PC-3 (cell line): ENCODE data around the gene DENND1B. TPM values are rescaled to one million over a fixed set of nuclear protein-coding genes. Genes with fewer than 3 reads are reported as not detected.

Source experiments
- ATAC-seq: fragments of 200-7000 bp; cut with Tn5 transposase; 2 replicates; pipeline ENCODE4 v1.9.1; 2020; ENCODE audit warnings: mild to moderate bottlenecking, moderate library complexity
- BruUV-seq: library from RNA; stranded (reverse); fragments of 400-500 nt; replicated peaks from 2 replicates; lab custom pipeline; 2021; lab: Mats Ljungman, UMichigan
- CTCF ChIA-PET: fragments of 300-600 bp; sonication (Branson Sonifier 250); formaldehyde crosslinking; loops from one replicate; lab custom pipeline; 2022; ENCODE audit warnings: antibody characterized with exemption; lab: Charles Lee
- POLR2A ChIA-PET: fragments of 300-600 bp; sonication (Branson Sonifier 250); formaldehyde crosslinking; loops from one replicate; lab custom pipeline; 2022; ENCODE audit warnings: antibody characterized with exemption; ENCODE audit not compliant: unreplicated experiment; lab: Charles Lee
- DNase-seq: peaks from one replicate; pipeline ENCODE4 v3.0.0-alpha.2; 2015
- H2AFZ ChIP-seq: fragments of 300-600 bp; sonication (generic); 2 replicates; pipeline ENCODE4 v1.6.0; 2016; ENCODE audit warnings: antibody characterized with exemption, low read length
- H3F3A ChIP-seq: fragments of 300-600 bp; sonication (generic); one replicate; pipeline ENCODE4 v1.6.0; 2017; ENCODE audit warnings: antibody characterized with exemption, low read length, control low read depth, mild to moderate bottlenecking; ENCODE audit not compliant: unreplicated experiment
- H3K27ac ChIP-seq: fragments of 300-600 bp; sonication (generic); 2 replicates; pipeline ENCODE4 v1.5.1; 2016; ENCODE audit warnings: mild to moderate bottlenecking, low read length
- H3K27me3 ChIP-seq: fragments of 300-600 bp; sonication (generic); 2 replicates; pipeline ENCODE4 v1.6.1; 2016; ENCODE audit warnings: low read length, mixed read lengths
- H3K36me3 ChIP-seq: fragments of 300-600 bp; sonication (generic); 2 replicates; pipeline ENCODE4 v1.6.1; 2016; ENCODE audit warnings: low read depth, mixed run types, low read length, mixed read lengths
- H3K4me1 ChIP-seq: fragments of 300-600 bp; sonication (generic); 2 replicates; pipeline ENCODE4 v1.5.1; 2016; ENCODE audit warnings: low read length; ENCODE audit not compliant: insufficient read depth
- H3K4me2 ChIP-seq: fragments of 300-600 bp; sonication (generic); 2 replicates; pipeline ENCODE4 v1.6.0; 2016; ENCODE audit warnings: low read length
- H3K4me3 ChIP-seq: fragments of 300-600 bp; sonication (generic); 2 replicates; pipeline ENCODE4 v1.5.1; 2016; ENCODE audit warnings: mild to moderate bottlenecking, low read length, mixed read lengths
- H3K79me2 ChIP-seq: fragments of 300-600 bp; sonication (generic); 2 replicates; pipeline ENCODE4 v1.6.1; 2017; ENCODE audit warnings: low read length, mixed read lengths
- H3K9ac ChIP-seq: fragments of 300-600 bp; sonication (generic); 2 replicates; pipeline ENCODE4 v1.6.0; 2016; ENCODE audit warnings: mild to moderate bottlenecking, low read length
- H3K9me2 ChIP-seq: fragments of 300-600 bp; sonication (generic); replicated peaks from 2 replicates; pipeline ENCODE4 v1.6.1; 2016; ENCODE audit warnings: mixed run types, low read length, mixed read lengths
- H3K9me3 ChIP-seq: fragments of 300-600 bp; sonication (generic); 2 replicates; pipeline ENCODE4 v1.6.1; 2016; ENCODE audit warnings: low read length, mixed read lengths
- H4K20me1 ChIP-seq: fragments of 300-600 bp; sonication (generic); 2 replicates; pipeline ENCODE4 v1.6.1; 2016; ENCODE audit warnings: low read length, mixed read lengths
- EZH2 ChIP-seq: fragments of 300-600 bp; sonication (generic); IDR thresholded peaks from one replicate; pipeline ENCODE4 v1.6.1; 2017; ENCODE audit warnings: antibody characterized with exemption, mild to moderate bottlenecking, low read length; ENCODE audit not compliant: unreplicated experiment
- EZH2phosphoT487 ChIP-seq: fragments of 300-600 bp; sonication (generic); IDR thresholded peaks from 2 replicates; pipeline ENCODE4 v1.6.1; 2018; ENCODE audit warnings: mild to moderate bottlenecking, antibody characterized with exemption, low read length, borderline replicate concordance
- intact Hi-C: fragments of 100-400 bp; cut with micrococcal nuclease; formaldehyde crosslinking; loops from 2 replicates; pipeline ENCODE4 v1.9.0; 2023
- total RNA-seq: library from RNA; depleted of rRNA; stranded (reverse); fragments of >200 nt; gene quantifications from 2 replicates; pipeline ENCODE4 v1.2.3, GENCODE V29; 2014
- TF ChIP-seq, protein P1 (sequence below): fragments of 300-600 bp; sonication (generic); conservative IDR thresholded peaks from 2 replicates; pipeline ENCODE4 v1.5.1; 2017; ENCODE audit warnings: antibody characterized with exemption, low read depth, mild to moderate bottlenecking, low read length

DENND1B gene
- total RNA-seq, 1 experiment from 2014 or later, result 7.4 TPM

DNA sequence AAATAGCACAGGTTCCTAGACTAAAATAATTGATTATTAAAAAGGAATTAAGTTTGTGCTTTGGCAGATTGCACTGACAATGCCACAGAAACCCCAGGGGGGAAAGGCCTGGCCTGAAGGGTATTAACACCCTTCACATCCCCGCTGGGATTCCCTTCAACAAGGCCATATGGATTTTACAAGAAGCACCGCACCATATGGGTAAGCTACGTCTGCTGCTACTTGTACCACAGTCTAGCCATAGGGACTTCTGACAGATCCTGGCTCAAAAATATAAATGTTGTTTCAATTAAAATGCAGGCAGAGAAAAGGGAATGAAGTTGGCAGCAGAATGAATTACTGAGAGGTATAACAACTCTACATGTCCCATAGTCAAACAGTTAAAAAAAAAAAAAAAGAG lies 101.0 kb downstream of the DENND1B start:
- ChIA-PET CTCF (no interaction called here), POLR2A (no interaction called here)
- no peaks in the 10 kb centered on the region for H3F3A ChIP-seq
- intact Hi-C loops, result no loop called here
- no peak overlapping the region for H3K4me2 ChIP-seq
- no peaks in the 10 kb centered on the region for H3K36me3 ChIP-seq
- no peak overlapping the region for H3K27ac ChIP-seq
- no peak overlapping the region for H3K9ac ChIP-seq
- DNase-seq (no peak), ATAC-seq (no peak)
- H3K4me3 ChIP-seq, result no peak overlapping the region
- H3K27me3 ChIP-seq, result no peaks in the 10 kb centered on the region
- H2AFZ ChIP-seq, result no peak overlapping the region
- TF ChIP-seq, protein P1, sequence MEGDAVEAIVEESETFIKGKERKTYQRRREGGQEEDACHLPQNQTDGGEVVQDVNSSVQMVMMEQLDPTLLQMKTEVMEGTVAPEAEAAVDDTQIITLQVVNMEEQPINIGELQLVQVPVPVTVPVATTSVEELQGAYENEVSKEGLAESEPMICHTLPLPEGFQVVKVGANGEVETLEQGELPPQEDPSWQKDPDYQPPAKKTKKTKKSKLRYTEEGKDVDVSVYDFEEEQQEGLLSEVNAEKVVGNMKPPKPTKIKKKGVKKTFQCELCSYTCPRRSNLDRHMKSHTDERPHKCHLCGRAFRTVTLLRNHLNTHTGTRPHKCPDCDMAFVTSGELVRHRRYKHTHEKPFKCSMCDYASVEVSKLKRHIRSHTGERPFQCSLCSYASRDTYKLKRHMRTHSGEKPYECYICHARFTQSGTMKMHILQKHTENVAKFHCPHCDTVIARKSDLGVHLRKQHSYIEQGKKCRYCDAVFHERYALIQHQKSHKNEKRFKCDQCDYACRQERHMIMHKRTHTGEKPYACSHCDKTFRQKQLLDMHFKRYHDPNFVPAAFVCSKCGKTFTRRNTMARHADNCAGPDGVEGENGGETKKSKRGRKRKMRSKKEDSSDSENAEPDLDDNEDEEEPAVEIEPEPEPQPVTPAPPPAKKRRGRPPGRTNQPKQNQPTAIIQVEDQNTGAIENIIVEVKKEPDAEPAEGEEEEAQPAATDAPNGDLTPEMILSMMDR, result no peak
- TF ChIP-seq EZH2phosphoT487, result no peak
- no peak for TF ChIP-seq EZH2
- H3K9me2 ChIP-seq, result no peaks in the 10 kb centered on the region
- no peaks in the 10 kb centered on the region for H3K79me2 ChIP-seq
- H3K9me3 ChIP-seq, result no peaks in the 10 kb centered on the region
- BruUV-seq, result no TSS peak
- no peaks in the 10 kb centered on the region for H4K20me1 ChIP-seq
- H3K4me1 ChIP-seq, result no peaks in the 10 kb centered on the region

DNA sequence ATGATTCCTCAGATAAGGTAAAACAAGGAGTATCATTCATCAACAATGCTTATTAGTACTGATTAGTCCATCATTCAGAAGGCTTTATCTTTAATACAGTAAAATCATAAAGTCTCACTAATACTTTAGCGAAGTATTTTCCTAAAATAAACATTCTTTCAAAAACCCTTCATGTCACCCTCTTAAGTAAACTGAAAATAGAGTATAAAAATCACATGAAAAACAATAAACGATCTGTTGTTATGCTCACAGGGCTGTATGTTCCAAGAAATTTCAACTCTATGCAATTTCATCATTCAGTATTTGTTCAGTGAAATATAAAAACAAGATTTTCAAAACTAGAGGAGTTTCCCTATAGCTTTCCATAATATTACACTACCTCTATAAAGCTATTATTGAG lies 102.0 kb downstream of the DENND1B start:
- POLR2A ChIA-PET, result no interaction called here
- intact Hi-C loops, result no loop called here
- Histone ChIP-seq H3K36me3 (no peaks in the 10 kb centered on the region), H2AFZ (no peak overlapping the region), H3F3A (no peaks in the 10 kb centered on the region), H3K27ac (no peak overlapping the region), H4K20me1 (no peaks in the 10 kb centered on the region), H3K9ac (no peak overlapping the region), H3K9me2 (no peaks in the 10 kb centered on the region), H3K27me3 (no peaks in the 10 kb centered on the region), H3K79me2 (no peaks in the 10 kb centered on the region), H3K9me3 (no peaks in the 10 kb centered on the region), H3K4me2 (no peak overlapping the region), H3K4me3 (no peak overlapping the region), H3K4me1 (no peaks in the 10 kb centered on the region)
- ATAC-seq (no peak), DNase-seq (no peak)
- CTCF ChIA-PET, result no interaction called here
- TF ChIP-seq, protein P1, result no peak
- TF ChIP-seq EZH2 (no peak), EZH2phosphoT487 (no peak)
- no TSS peak for BruUV-seq

DNA sequence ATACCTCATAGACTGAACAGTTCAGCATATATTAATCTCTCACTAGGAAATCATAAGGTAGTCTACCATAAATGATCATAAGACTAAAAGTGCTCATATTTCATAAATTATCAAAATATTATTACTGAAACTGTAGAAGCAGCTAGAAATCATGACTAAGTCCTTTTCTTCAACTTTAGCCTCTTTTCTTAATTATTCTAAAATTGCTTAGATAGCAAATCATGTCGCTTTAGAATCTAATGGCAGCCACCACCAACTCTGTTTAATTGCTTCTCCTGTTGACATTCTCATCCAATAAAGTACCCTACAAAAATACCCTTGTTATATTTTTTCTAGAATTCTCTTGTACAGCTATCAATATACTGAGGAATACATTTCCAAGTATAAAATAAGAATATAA lies 102.9 kb downstream of the DENND1B start:
- no TSS peak for BruUV-seq
- no peak overlapping the region for H3K9ac ChIP-seq
- TF ChIP-seq EZH2phosphoT487, result no peak
- TF ChIP-seq EZH2, result no peak
- TF ChIP-seq, protein P1, result no peak
- H3K27me3 ChIP-seq, result no peaks in the 10 kb centered on the region
- ChIA-PET CTCF (no interaction called here), POLR2A (no interaction called here)
- H3K9me2 ChIP-seq, result no peaks in the 10 kb centered on the region
- H3K4me3 ChIP-seq, result no peak overlapping the region
- DNase-seq (no peak), ATAC-seq (no peak)
- H3K9me3 ChIP-seq, result no peaks in the 10 kb centered on the region
- no peaks in the 10 kb centered on the region for H4K20me1 ChIP-seq
- no peaks in the 10 kb centered on the region for H3F3A ChIP-seq
- no peaks in the 10 kb centered on the region for H3K36me3 ChIP-seq
- intact Hi-C loops, result no loop called here
- no peak overlapping the region for H3K27ac ChIP-seq
- H3K79me2 ChIP-seq, result no peaks in the 10 kb centered on the region
- no peaks in the 10 kb centered on the region for H3K4me1 ChIP-seq
- H2AFZ ChIP-seq, result no peak overlapping the region
- H3K4me2 ChIP-seq, result no peak overlapping the region
